HEK293T (cell line): Measurements from ENCODE around the gene CCDC8.
"Not testable (repeated sequence)": the region's sequence is repeated elsewhere in the genome, so short reads cannot be mapped to it uniquely, and the experiment has no call there.

ENCODE experiments used
- CTCF ChIA-PET: fragments of 350-600 bp; formaldehyde crosslinking; extraction: SDS; loops from one replicate; lab custom pipeline; 2021; ENCODE audit warnings: antibody characterized with exemption, inconsistent platforms; lab: Yijun Ruan, JAX
- POLR2A ChIA-PET: fragments of 350-600 bp; formaldehyde crosslinking; extraction: SDS; loops from one replicate; lab custom pipeline; 2020; ENCODE audit warnings: antibody characterized with exemption, inconsistent platforms; lab: Yijun Ruan, JAX
- DNase-seq: peaks from one replicate; pipeline ENCODE4 v3.0.0; 2012; ENCODE audit warnings: mixed read lengths; ENCODE audit errors: extremely low spot score
- ARNT ChIP-seq: fragments of 450-650 bp; IDR thresholded peaks from 2 replicates; pipeline ENCODE4 v1.6.1; 2017; ENCODE audit warnings: mild to moderate bottlenecking
- BHLHE40 ChIP-seq: fragments of 450-650 bp; IDR thresholded peaks from 2 replicates; pipeline ENCODE4 v1.6.1; 2016; ENCODE audit warnings: mild to moderate bottlenecking, moderate library complexity, borderline replicate concordance
- CTBP1 ChIP-seq: fragments of 450-650 bp; IDR thresholded peaks from 2 replicates; pipeline ENCODE4 v1.6.1; 2016; ENCODE audit warnings: borderline replicate concordance
- ELF4 ChIP-seq: fragments of 450-650 bp; IDR thresholded peaks from 2 replicates; pipeline ENCODE4 v1.6.1; 2017; ENCODE audit warnings: antibody characterized with exemption
- FOXA1 ChIP-seq: fragments of 450-650 bp; IDR thresholded peaks from 2 replicates; pipeline ENCODE4 v1.6.1; 2016; ENCODE audit warnings: mild to moderate bottlenecking
- FOXK2 ChIP-seq: fragments of 450-650 bp; IDR thresholded peaks from 2 replicates; pipeline ENCODE4 v1.6.1; 2016; ENCODE audit warnings: mild to moderate bottlenecking
- FOXM1 ChIP-seq: fragments of 450-650 bp; IDR thresholded peaks from 2 replicates; pipeline ENCODE4 v1.6.1; 2017; ENCODE audit warnings: mild to moderate bottlenecking, borderline replicate concordance
- HDGF ChIP-seq: fragments of 450-650 bp; IDR thresholded peaks from 2 replicates; pipeline ENCODE4 v1.6.1; 2017; ENCODE audit warnings: antibody characterized with exemption, borderline replicate concordance
- L3MBTL2 ChIP-seq: fragments of 450-650 bp; conservative IDR thresholded peaks from 2 replicates; pipeline ENCODE4 v1.6.1; 2016; ENCODE audit warnings: mild to moderate bottlenecking
- LEF1 ChIP-seq: fragments of 450-650 bp; IDR thresholded peaks from 2 replicates; pipeline ENCODE4 v1.6.1; 2017; ENCODE audit warnings: mild to moderate bottlenecking, borderline replicate concordance
- NFRKB ChIP-seq: fragments of 450-650 bp; IDR thresholded peaks from 2 replicates; pipeline ENCODE4 v1.6.1; 2016; ENCODE audit warnings: mild to moderate bottlenecking, moderate library complexity
- PKNOX1 ChIP-seq: fragments of 450-650 bp; IDR thresholded peaks from 2 replicates; pipeline ENCODE4 v1.6.1; 2016
- SP1 ChIP-seq: fragments of 450-650 bp; IDR thresholded peaks from 2 replicates; pipeline ENCODE4 v1.6.1; 2017
- SUZ12 ChIP-seq: fragments of 450-650 bp; IDR thresholded peaks from 2 replicates; pipeline ENCODE4 v1.6.1; 2016; ENCODE audit warnings: mild to moderate bottlenecking
- TARDBP ChIP-seq: fragments of 450-650 bp; IDR thresholded peaks from 2 replicates; pipeline ENCODE4 v1.6.1; 2016
- ZNF384 ChIP-seq: fragments of 450-650 bp; IDR thresholded peaks from 2 replicates; pipeline ENCODE4 v1.6.1; 2016

Gene CCDC8

GRCh38 chr19:46378268-46378667 lies 35.1 kb downstream of the CCDC8 start:
- no peak for TF ChIP-seq BHLHE40
- TF ChIP-seq FOXK2 = no peak
- no peak for TF ChIP-seq PKNOX1
- no peak for TF ChIP-seq FOXA1
- no peak for TF ChIP-seq NFRKB
- TF ChIP-seq SP1 = no peak
- no peak for TF ChIP-seq HDGF
- no peak for TF ChIP-seq LEF1
- no peak for TF ChIP-seq FOXM1
- TF ChIP-seq ZNF384 = no peak
- no peak for TF ChIP-seq SUZ12
- TF ChIP-seq CTBP1 = no peak
- no peak for TF ChIP-seq TARDBP
- TF ChIP-seq ARNT = no peak
- TF ChIP-seq L3MBTL2 = no peak
- TF ChIP-seq ELF4 = no peak
- POLR2A ChIA-PET = no interaction called here
- DNase-seq = no peak

GRCh38 chr19:46376241-46377153 lies 36.9 kb downstream of the CCDC8 start:
- POLR2A ChIA-PET = no interaction called here
- no peak for DNase-seq
- no peak for TF ChIP-seq FOXM1
- no peak for TF ChIP-seq ARNT
- no peak for TF ChIP-seq SP1
- TF ChIP-seq LEF1 = no peak
- TF ChIP-seq PKNOX1 = no peak
- no peak for TF ChIP-seq CTBP1
- no peak for TF ChIP-seq HDGF
- TF ChIP-seq BHLHE40 = no peak
- no peak for TF ChIP-seq ZNF384
- TF ChIP-seq TARDBP = no peak
- TF ChIP-seq FOXA1 = no peak
- no peak for TF ChIP-seq SUZ12
- TF ChIP-seq ELF4 = no peak
- CTCF ChIA-PET = no interaction called here

More at GRCh38 chr19:46378268-46378667, 35.1 kb downstream of the CCDC8 start:
- CTCF ChIA-PET = no interaction called here

- DNase-seq, POLR2A ChIA-PET, CTCF ChIA-PET: not testable (repeated sequence)
Measured at GRCh38 chr19:46375476-46376067, 37.8 kb downstream of the CCDC8 start.

GRCh38 chr19:46374536-46375475 lies 38.6 kb downstream of the CCDC8 start:
- POLR2A ChIA-PET = no interaction called here
- no peak for TF ChIP-seq CTBP1
- TF ChIP-seq FOXA1 = no peak
- no peak for TF ChIP-seq BHLHE40
- TF ChIP-seq SUZ12 = no peak
- TF ChIP-seq NFRKB = no peak
- no peak for TF ChIP-seq HDGF
- CTCF ChIA-PET = no interaction called here

GRCh38 chr19:46373491-46374359 lies 39.6 kb downstream of the CCDC8 start:
- TF ChIP-seq ARNT (no peak), ELF4 (no peak), FOXA1 (no peak), HDGF (no peak), PKNOX1 (no peak), LEF1 (no peak), TARDBP (no peak), SUZ12 (no peak), CTBP1 (no peak), BHLHE40 (no peak), FOXM1 (no peak), FOXK2 (no peak), SP1 (no peak), ZNF384 (no peak), L3MBTL2 (no peak), NFRKB (no peak)
- ChIA-PET POLR2A (no interaction called here), CTCF (no interaction called here)
- DNase-seq = no peak

More at GRCh38 chr19:46374536-46375475, 38.6 kb downstream of the CCDC8 start:
- no peak for DNase-seq
